ENCODE data around the gene VPS33A. TPM values are rescaled to one million over a fixed set of nuclear protein-coding genes. Genes with fewer than 3 reads are reported as not detected.

Gene VPS33A
- total RNA-seq, 1 experiment from 2014 or later = 37.6 TPM

GRCh38 chr12:122206111-122206881, 60.0 kb downstream of the VPS33A start:
- H3K4me3 Mint-ChIP-seq = no peak overlapping the region
- peaks cover 25% of the 10 kb centered on the region for H3K36me3 Mint-ChIP-seq
- ChIA-PET POLR2A (interaction anchor here (0.9 to 1.1 kb wide), 2 partner anchors 16 kb away, joined by 3 read pairs; no protein-coding TSS in a partner anchor), CTCF (interaction anchor here (1.1 to 1.9 kb wide), 2 partner anchors 16 to 74 kb away, joined by 4 to 8 read pairs; no protein-coding TSS in a partner anchor)
- H3K27ac Mint-ChIP-seq = 0 out of 2 replicates have a peak overlapping the region, but pooled peaks have one; percentile 74
- ATAC-seq = no peak; the same call in 1 of the 2 replicates
- no peak for DNase-seq (ENCODE audit: low spot score)
- peaks cover 44% of the 10 kb centered on the region for H3K27me3 Mint-ChIP-seq (ENCODE audit: low read depth)
- H3K9me3 Mint-ChIP-seq = no peaks in the 10 kb centered on the region
- TF ChIP-seq ZNF416 (CRISPR knock-in tag; IDR thresholded peaks at IDR 0.05) = no peak
- 0 out of 2 replicates have a peak, but pooled peaks have one; percentile 62 for TF ChIP-seq SMAD3 (CRISPR knock-in tag; IDR thresholded peaks at IDR 0.05; ENCODE audit: borderline replicate concordance)
- 0 out of 2 replicates have a peak, but pooled peaks have one; percentile 54 for TF ChIP-seq NFATC4 (CRISPR knock-in tag; IDR thresholded peaks at IDR 0.05)
- no peak for TF ChIP-seq NR2C2 (CRISPR knock-in tag; IDR thresholded peaks at IDR 0.05)
- TF ChIP-seq TEAD1 (CRISPR knock-in tag; IDR thresholded peaks at IDR 0.05) = no peak
- TF ChIP-seq USF1 (CRISPR knock-in tag; IDR thresholded peaks at IDR 0.05) = peak; percentile 81
- 0 out of 2 replicates have a peak, but pooled peaks have one; percentile 13 for TF ChIP-seq CREB1 (CRISPR knock-in tag; IDR thresholded peaks at IDR 0.05)
- no peak for TF ChIP-seq FOXK1 (CRISPR knock-in tag; IDR thresholded peaks at IDR 0.05)
- no peak for TF ChIP-seq CREM (CRISPR knock-in tag; IDR thresholded peaks at IDR 0.05)
- no peak for TF ChIP-seq ZSCAN18 (CRISPR knock-in tag; IDR thresholded peaks at IDR 0.05)
- TF ChIP-seq MAX (CRISPR knock-in tag; IDR thresholded peaks at IDR 0.05) = no peak
- peak; percentile 70; the same call in 1 of the 2 replicates for TF ChIP-seq ZNF281 (CRISPR knock-in tag; IDR thresholded peaks at IDR 0.05)
- peak; percentile 74 for TF ChIP-seq USF2 (CRISPR knock-in tag; IDR thresholded peaks at IDR 0.05)
- no peak for TF ChIP-seq ZBTB21 (CRISPR knock-in tag; IDR thresholded peaks at IDR 0.05; ENCODE audit: borderline replicate concordance)
- no peak for TF ChIP-seq ZNF396 (CRISPR knock-in tag; IDR thresholded peaks at IDR 0.05; ENCODE audit: borderline replicate concordance)
- no peak for TF ChIP-seq ZNF425 (CRISPR knock-in tag; conservative IDR thresholded peaks at IDR 0.05)
- TF ChIP-seq ZNF121 (CRISPR knock-in tag; IDR thresholded peaks at IDR 0.05) = no peak
- peaks cover 24% of the 10 kb centered on the region for H3K4me1 Mint-ChIP-seq
